WTC11 (cell line): ENCODE measurements around the gene LEMD3. TPM values are rescaled to one million over a fixed set of nuclear protein-coding genes. Genes with fewer than 3 reads are reported as not detected.

ENCODE experiments used
- ATAC-seq: fragments of 200-7000 bp; cut with Tn5 transposase; 2 replicates; pipeline ENCODE4 v1.10.0; 2021; ENCODE audit warnings: mild to moderate bottlenecking, moderate library complexity
- CTCF ChIA-PET: fragments of 300-600 bp; sonication (Branson Sonifier 250); formaldehyde crosslinking; loops from one replicate; lab custom pipeline; 2021; ENCODE audit warnings: antibody characterized with exemption; lab: Charles Lee
- POLR2A ChIA-PET: fragments of 350-600 bp; sonication (Branson Sonifier 250); formaldehyde crosslinking; loops from one replicate; lab custom pipeline; 2021; ENCODE audit warnings: antibody characterized with exemption; lab: Charles Lee
- DNase-seq: peaks from one replicate; pipeline ENCODE4 v3.0.0; 2021; ENCODE audit warnings: low spot score
- H3K27ac Mint-ChIP-seq: 2 replicates; pipeline ENCODE4 v1.8.0; 2021; ENCODE audit warnings: mixed read lengths
- H3K27me3 Mint-ChIP-seq: 2 replicates; pipeline ENCODE4 v1.8.0; 2021; ENCODE audit warnings: low read depth, mild to moderate bottlenecking, moderate library complexity, mixed read lengths
- H3K36me3 Mint-ChIP-seq: 2 replicates; pipeline ENCODE4 v1.8.0; 2021; ENCODE audit warnings: mixed read lengths
- H3K4me1 Mint-ChIP-seq: 2 replicates; pipeline ENCODE4 v1.8.0; 2022; ENCODE audit warnings: mixed read lengths
- H3K4me3 Mint-ChIP-seq: 2 replicates; pipeline ENCODE4 v1.8.0; 2021; ENCODE audit warnings: mild to moderate bottlenecking, moderate library complexity, mixed read lengths
- H3K9me3 Mint-ChIP-seq: 2 replicates; pipeline ENCODE4 v1.8.0; 2021; ENCODE audit warnings: mixed read lengths
- ATF2 ChIP-seq: sonication (generic); formaldehyde crosslinking; IDR thresholded peaks from 2 replicates; pipeline ENCODE4 v1.8.1; 2022; ENCODE audit warnings: low read depth, missing genetic modification reagents, borderline replicate concordance
- ATF3 ChIP-seq: sonication (generic); formaldehyde crosslinking; conservative IDR thresholded peaks from 2 replicates; pipeline ENCODE4 v1.8.1; 2022; ENCODE audit warnings: mild to moderate bottlenecking, missing genetic modification reagents
- ATF6 ChIP-seq: sonication (generic); formaldehyde crosslinking; IDR thresholded peaks from 2 replicates; pipeline ENCODE4 v1.8.1; 2023; ENCODE audit warnings: mild to moderate bottlenecking, missing genetic modification reagents
- CBFB ChIP-seq: sonication (generic); formaldehyde crosslinking; IDR thresholded peaks from 2 replicates; pipeline ENCODE4 v1.8.1; 2022; ENCODE audit warnings: mild to moderate bottlenecking, low read depth, missing genetic modification reagents
- E2F4 ChIP-seq: sonication (generic); formaldehyde crosslinking; IDR thresholded peaks from 2 replicates; pipeline ENCODE4 v1.8.1; 2022; ENCODE audit warnings: low read depth, mild to moderate bottlenecking, moderate library complexity, missing genetic modification reagents, borderline replicate concordance
- ELF4 ChIP-seq: sonication (generic); formaldehyde crosslinking; IDR thresholded peaks from 2 replicates; pipeline ENCODE4 v1.8.1; 2022; ENCODE audit warnings: low read depth, mild to moderate bottlenecking, moderate library complexity, missing genetic modification reagents
- EMX1 ChIP-seq: fragments of 250-450 bp; sonication (Bioruptor Pico); IDR thresholded peaks from 2 replicates; pipeline ENCODE4 v1.8.0; 2021; ENCODE audit warnings: mild to moderate bottlenecking
- FOXP1 ChIP-seq: sonication (generic); formaldehyde crosslinking; IDR thresholded peaks from 2 replicates; pipeline ENCODE4 v1.8.0; 2022; ENCODE audit warnings: missing genetic modification reagents, mild to moderate bottlenecking, moderate library complexity, borderline replicate concordance
- FOXP4 ChIP-seq: sonication (generic); formaldehyde crosslinking; IDR thresholded peaks from 2 replicates; pipeline ENCODE4 v1.8.0; 2022; ENCODE audit warnings: mild to moderate bottlenecking, missing genetic modification reagents
- KAT7 ChIP-seq: sonication (generic); formaldehyde crosslinking; IDR thresholded peaks from 2 replicates; pipeline ENCODE4 v1.8.1; 2023; ENCODE audit warnings: missing genetic modification reagents, mild to moderate bottlenecking, borderline replicate concordance
- MXD4 ChIP-seq: fragments of 250-450 bp; sonication (Bioruptor Pico); IDR thresholded peaks from 2 replicates; pipeline ENCODE4 v1.8.0; 2021; ENCODE audit warnings: mild to moderate bottlenecking, moderate library complexity, borderline replicate concordance
- NFE2L1 ChIP-seq: sonication (generic); formaldehyde crosslinking; IDR thresholded peaks from 2 replicates; pipeline ENCODE4 v1.8.1; 2023; ENCODE audit warnings: missing genetic modification reagents
- NR1H2 ChIP-seq: sonication (generic); formaldehyde crosslinking; IDR thresholded peaks from 2 replicates; pipeline ENCODE4 v1.9.0; 2021; ENCODE audit warnings: mild to moderate bottlenecking, moderate library complexity, missing genetic modification reagents
- TEAD4 ChIP-seq: sonication (generic); formaldehyde crosslinking; IDR thresholded peaks from 2 replicates; pipeline ENCODE4 v1.8.0; 2022; ENCODE audit warnings: mild to moderate bottlenecking, missing genetic modification reagents
- ZBTB21 ChIP-seq: sonication (generic); formaldehyde crosslinking; IDR thresholded peaks from 2 replicates; pipeline ENCODE4 v1.8.1; 2023; ENCODE audit warnings: mild to moderate bottlenecking, missing genetic modification reagents, borderline replicate concordance
- ZNF232 ChIP-seq: sonication (generic); formaldehyde crosslinking; IDR thresholded peaks from 2 replicates; pipeline ENCODE4 v1.8.0; 2022; ENCODE audit warnings: mild to moderate bottlenecking, missing genetic modification reagents
- ZNF281 ChIP-seq: sonication (generic); formaldehyde crosslinking; IDR thresholded peaks from 2 replicates; pipeline ENCODE4 v1.8.0; 2023; ENCODE audit warnings: mild to moderate bottlenecking, missing genetic modification reagents
- ZNF416 ChIP-seq: fragments of 250-450 bp; sonication (Bioruptor Pico); IDR thresholded peaks from 2 replicates; pipeline ENCODE4 v1.9.0; 2021; ENCODE audit warnings: mild to moderate bottlenecking, inconsistent platforms
- total RNA-seq: library from RNA; stranded (reverse); gene quantifications from 3 replicates; pipeline ENCODE4 v1.2.3, GENCODE V29; 2021

LEMD3 gene
- total RNA-seq, 1 experiment from 2014 or later: 31.3 TPM

GRCh38 chr12:65248656-65249633 is 79.6 kb downstream of the LEMD3 start:
- Mint-ChIP-seq H3K36me3 (peaks cover 15% of the 10 kb centered on the region), H3K27me3 (no peaks in the 10 kb centered on the region), H3K27ac (no peak overlapping the region), H3K9me3 (no peaks in the 10 kb centered on the region), H3K4me3 (no peak overlapping the region), H3K4me1 (no peaks in the 10 kb centered on the region)
- TF ChIP-seq ATF6 (CRISPR knock-in tag): no peak
- TF ChIP-seq ZNF281 (CRISPR knock-in tag): no peak
- CTCF ChIA-PET: no interaction called here
- no peak for ATAC-seq
- POLR2A ChIA-PET: no interaction called here
- DNase-seq: no peak

- POLR2A ChIA-PET: no interaction called here
- ATAC-seq (no peak), DNase-seq (no peak)
- Mint-ChIP-seq H3K27ac (no peak overlapping the region), H3K9me3 (no peaks in the 10 kb centered on the region), H3K36me3 (0 out of 2 replicates have a peak, but pooled peaks cover 3% of the 10 kb centered on the region), H3K4me1 (no peaks in the 10 kb centered on the region), H3K27me3 (no peaks in the 10 kb centered on the region)
- CTCF ChIA-PET: no interaction called here
- TF ChIP-seq ZBTB21 (CRISPR knock-in tag): no peak
- TF ChIP-seq E2F4: no peak
- no peak for TF ChIP-seq ZNF416
- no peak for TF ChIP-seq ATF3 (CRISPR knock-in tag)
- no peak for TF ChIP-seq NFE2L1
- no peak for TF ChIP-seq FOXP4 (CRISPR knock-in tag)
- no peak for TF ChIP-seq EMX1 (CRISPR knock-in tag)
- TF ChIP-seq ZNF232 (CRISPR knock-in tag): no peak
- TF ChIP-seq FOXP1 (CRISPR knock-in tag): no peak
- no peak for TF ChIP-seq TEAD4 (CRISPR knock-in tag)
- no peak for TF ChIP-seq KAT7 (CRISPR knock-in tag)
- no peak for TF ChIP-seq CBFB (CRISPR knock-in tag)
- no peak for TF ChIP-seq ATF2 (CRISPR knock-in tag)
- no peak for TF ChIP-seq MXD4 (CRISPR knock-in tag)
- no peak for TF ChIP-seq ELF4 (CRISPR knock-in tag)
- no peak for TF ChIP-seq NR1H2 (CRISPR knock-in tag)
- TF ChIP-seq, all 79 proteins: peak for 0
- H3K4me3 Mint-ChIP-seq: no peak overlapping the region
Observed at GRCh38 chr12:65252515-65252914, 83.1 kb downstream of the LEMD3 start.
